Measurements from ENCODE around the gene LATS2.

The LATS2 gene

DNA sequence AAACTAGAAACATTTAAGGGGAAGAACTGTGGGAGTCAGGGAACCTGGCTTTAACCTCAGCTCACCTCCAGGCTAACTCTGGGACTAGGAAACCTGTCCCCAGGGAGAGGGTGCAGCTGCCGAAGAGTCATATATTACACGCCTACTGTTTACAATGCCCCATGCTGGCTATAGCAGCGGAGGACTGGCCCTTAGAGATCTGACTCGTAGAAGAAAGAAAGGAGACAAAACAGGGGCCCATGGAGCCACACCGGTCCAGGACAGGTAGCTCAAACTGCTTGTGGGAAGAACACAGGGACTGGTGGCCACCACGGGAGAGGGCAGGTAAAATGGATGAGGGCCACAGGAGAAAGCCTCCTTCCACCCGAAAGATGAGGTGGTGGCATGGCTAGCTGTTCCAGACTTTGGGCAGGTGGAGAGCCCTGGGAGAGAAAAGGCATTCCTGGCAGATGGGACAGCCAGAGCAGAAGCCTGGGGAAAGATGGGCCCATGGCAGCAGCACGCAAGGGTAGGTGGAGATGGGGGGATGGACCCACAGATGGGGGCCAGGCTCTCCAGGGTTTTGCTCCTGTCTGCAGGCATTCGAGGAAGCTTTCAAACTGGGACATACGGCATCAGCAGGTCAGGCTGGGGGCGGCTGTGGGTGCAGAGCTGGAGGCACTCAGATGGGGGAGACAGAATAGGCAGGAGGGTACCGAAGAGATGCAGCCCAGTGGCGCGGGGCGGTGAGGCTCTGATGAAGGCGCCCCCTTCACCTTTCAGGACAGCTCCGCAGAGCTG, 69.5 kb downstream of the LATS2 start:
- Mint-ChIP-seq H3K27me3 (peaks cover 24% of the 10 kb centered on the region), H3K4me3 (no peak overlapping the region), H3K9me3 (no peaks in the 10 kb centered on the region), H3K36me3 (no peaks in the 10 kb centered on the region), H3K27ac (no peak overlapping the region), H3K4me1 (peaks cover 2% of the 10 kb centered on the region)
- no peak for DNase-seq
- CTCF ChIA-PET = no interaction called here

- H3K27ac Mint-ChIP-seq = no peak overlapping the region
Observed at GRCh38 chr13:20990910-20991525, 70.4 kb downstream of the LATS2 start.

GRCh38 chr13:20989656-20990321, 71.6 kb downstream of the LATS2 start:
- H3K27me3 Mint-ChIP-seq = peaks cover 18% of the 10 kb centered on the region
- H3K36me3 Mint-ChIP-seq = no peaks in the 10 kb centered on the region
- H3K9me3 Mint-ChIP-seq = no peaks in the 10 kb centered on the region
- CTCF ChIA-PET = no interaction called here
- no peak for DNase-seq
- peaks cover 2% of the 10 kb centered on the region for H3K4me1 Mint-ChIP-seq
- H3K27ac Mint-ChIP-seq = no peak overlapping the region
- H3K4me3 Mint-ChIP-seq = no peak overlapping the region

More at GRCh38 chr13:20990910-20991525, 70.4 kb downstream of the LATS2 start:
- H3K4me1 Mint-ChIP-seq = peaks cover 2% of the 10 kb centered on the region
- H3K36me3 Mint-ChIP-seq = no peaks in the 10 kb centered on the region
- CTCF ChIA-PET = no interaction called here
- H3K4me3 Mint-ChIP-seq = no peak overlapping the region
- DNase-seq = no peak
- peaks cover 19% of the 10 kb centered on the region for H3K27me3 Mint-ChIP-seq
- H3K9me3 Mint-ChIP-seq = no peaks in the 10 kb centered on the region

DNA sequence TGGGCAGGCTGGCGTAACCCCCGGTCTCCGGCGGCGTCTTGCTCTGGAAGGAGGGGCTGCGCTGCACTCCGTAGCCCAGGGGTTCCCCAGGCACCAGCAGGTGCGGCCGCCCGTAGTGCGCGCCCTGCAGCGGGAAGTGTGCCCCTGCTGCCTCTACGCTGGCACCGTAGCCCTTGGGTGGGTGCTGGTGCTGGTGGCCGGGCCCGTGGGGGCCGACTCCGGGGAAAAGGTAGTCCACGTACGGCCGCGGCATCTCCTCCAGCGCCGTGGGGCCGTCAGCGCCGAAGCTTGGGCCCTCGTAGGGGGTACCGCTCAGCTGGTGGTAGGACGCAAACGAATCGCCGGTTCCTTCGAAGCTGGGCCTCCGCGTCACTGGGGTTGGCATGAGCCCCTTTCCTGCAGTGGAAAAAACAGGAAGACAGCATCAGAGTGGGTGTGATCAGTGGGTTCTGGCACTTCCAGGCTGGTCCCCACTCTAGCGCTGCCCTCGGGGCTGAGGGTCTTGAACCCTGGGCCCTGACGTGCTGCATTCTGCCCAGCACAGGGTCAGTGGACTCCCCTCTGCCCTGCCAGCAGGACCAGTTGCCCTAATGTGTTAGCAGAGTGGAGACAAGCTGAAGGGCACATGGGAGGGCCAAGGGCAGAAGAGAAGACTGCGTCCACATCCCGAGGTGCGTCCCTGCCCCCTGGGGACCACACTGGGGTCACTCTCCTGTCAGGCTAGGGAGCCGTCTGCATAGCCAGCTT, 72.3 kb downstream of the LATS2 start:
- peaks cover 2% of the 10 kb centered on the region for H3K4me1 Mint-ChIP-seq
- no peak for DNase-seq
- no peak overlapping the region for H3K27ac Mint-ChIP-seq
- H3K36me3 Mint-ChIP-seq = no peaks in the 10 kb centered on the region
- CTCF ChIA-PET = no interaction called here
- no peaks in the 10 kb centered on the region for H3K9me3 Mint-ChIP-seq
- no peak overlapping the region for H3K4me3 Mint-ChIP-seq
- peaks cover 13% of the 10 kb centered on the region for H3K27me3 Mint-ChIP-seq

GRCh38 chr13:20988033-20988908, 73.1 kb downstream of the LATS2 start:
- Mint-ChIP-seq H3K36me3 (no peaks in the 10 kb centered on the region), H3K27ac (no peak overlapping the region), H3K9me3 (no peaks in the 10 kb centered on the region), H3K27me3 (peaks cover 9% of the 10 kb centered on the region), H3K4me3 (no peak overlapping the region), H3K4me1 (peaks cover 1% of the 10 kb centered on the region)
- CTCF ChIA-PET = no interaction called here
- DNase-seq = no peak

GRCh38 chr13:20987599-20987998, 73.8 kb downstream of the LATS2 start:
- Mint-ChIP-seq H3K4me1 (no peaks in the 10 kb centered on the region), H3K9me3 (no peaks in the 10 kb centered on the region), H3K4me3 (no peak overlapping the region), H3K27me3 (peaks cover 8% of the 10 kb centered on the region), H3K27ac (no peak overlapping the region), H3K36me3 (no peaks in the 10 kb centered on the region)
- DNase-seq = no peak
- CTCF ChIA-PET = no interaction called here

GRCh38 chr13:20984879-20985278, 76.5 kb downstream of the LATS2 start:
- CTCF ChIA-PET = no interaction called here
- Mint-ChIP-seq H3K9me3 (no peaks in the 10 kb centered on the region), H3K4me1 (no peaks in the 10 kb centered on the region), H3K27me3 (no peaks in the 10 kb centered on the region), H3K4me3 (no peak overlapping the region), H3K36me3 (no peaks in the 10 kb centered on the region), H3K27ac (no peak overlapping the region)
- DNase-seq = no peak

DNA sequence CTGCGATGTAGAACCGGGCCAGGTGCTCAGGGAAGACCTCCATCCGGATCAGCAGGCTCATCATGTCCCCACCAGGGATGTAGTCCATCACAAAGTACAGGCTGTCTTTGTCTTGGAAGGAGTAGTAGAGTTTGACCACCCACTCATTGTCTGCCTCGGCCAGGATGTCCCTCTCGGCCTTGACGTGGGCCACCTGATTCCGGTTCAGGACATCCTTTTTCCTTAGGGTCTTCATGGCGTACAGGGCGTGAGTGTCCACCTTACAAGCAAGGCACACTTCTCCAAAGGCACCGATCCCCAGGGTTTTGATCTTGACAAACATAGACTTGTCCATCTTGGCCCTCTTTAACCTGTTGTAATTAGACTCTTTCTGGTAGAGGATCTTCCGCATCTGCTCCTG, 78.0 kb downstream of the LATS2 start:
- Mint-ChIP-seq H3K36me3 (no peaks in the 10 kb centered on the region), H3K4me1 (no peaks in the 10 kb centered on the region), H3K9me3 (no peaks in the 10 kb centered on the region), H3K27me3 (no peaks in the 10 kb centered on the region), H3K27ac (no peak overlapping the region), H3K4me3 (no peak overlapping the region)
- no peak for DNase-seq
- CTCF ChIA-PET = no interaction called here

- Mint-ChIP-seq H3K4me1 (no peaks in the 10 kb centered on the region), H3K36me3 (no peaks in the 10 kb centered on the region), H3K27me3 (no peaks in the 10 kb centered on the region), H3K27ac (no peak overlapping the region), H3K4me3 (no peak overlapping the region), H3K9me3 (no peaks in the 10 kb centered on the region)
- CTCF ChIA-PET = no interaction called here
- no peak for DNase-seq
Observed at GRCh38 chr13:20981370-20982095, 79.9 kb downstream of the LATS2 start.

GRCh38 chr13:20980899-20981298, 80.5 kb downstream of the LATS2 start:
- H3K4me3 Mint-ChIP-seq = no peak overlapping the region
- CTCF ChIA-PET = no interaction called here

DNA sequence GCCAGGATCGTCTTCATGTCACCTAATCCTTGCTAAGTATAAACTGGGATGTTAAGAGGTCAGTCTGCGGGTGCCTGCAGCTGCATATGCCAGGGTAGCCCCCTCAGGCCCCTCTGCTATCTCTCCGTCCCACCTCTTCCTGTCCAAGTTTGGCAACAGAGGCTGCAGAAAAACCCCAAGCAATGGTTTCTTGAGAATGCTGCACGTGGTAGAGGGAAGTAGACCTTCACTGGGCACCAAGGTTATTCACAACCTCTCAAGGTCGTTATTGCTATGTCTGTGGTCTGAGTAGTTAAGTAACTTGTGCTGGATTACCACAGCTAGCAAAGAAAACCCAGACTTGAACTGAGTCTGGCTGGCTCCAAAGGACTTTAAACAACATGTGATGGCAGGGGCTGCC, 81.0 kb downstream of the LATS2 start:
- CTCF ChIA-PET = no interaction called here
- Mint-ChIP-seq H3K27me3 (no peaks in the 10 kb centered on the region), H3K36me3 (no peaks in the 10 kb centered on the region), H3K9me3 (no peaks in the 10 kb centered on the region), H3K4me1 (no peaks in the 10 kb centered on the region), H3K27ac (no peak overlapping the region), H3K4me3 (no peak overlapping the region)
- DNase-seq = no peak

More at GRCh38 chr13:20980899-20981298, 80.5 kb downstream of the LATS2 start:
- Mint-ChIP-seq H3K27ac (no peak overlapping the region), H3K4me1 (no peaks in the 10 kb centered on the region), H3K9me3 (no peaks in the 10 kb centered on the region), H3K36me3 (no peaks in the 10 kb centered on the region), H3K27me3 (no peaks in the 10 kb centered on the region)
- DNase-seq = no peak

DNA sequence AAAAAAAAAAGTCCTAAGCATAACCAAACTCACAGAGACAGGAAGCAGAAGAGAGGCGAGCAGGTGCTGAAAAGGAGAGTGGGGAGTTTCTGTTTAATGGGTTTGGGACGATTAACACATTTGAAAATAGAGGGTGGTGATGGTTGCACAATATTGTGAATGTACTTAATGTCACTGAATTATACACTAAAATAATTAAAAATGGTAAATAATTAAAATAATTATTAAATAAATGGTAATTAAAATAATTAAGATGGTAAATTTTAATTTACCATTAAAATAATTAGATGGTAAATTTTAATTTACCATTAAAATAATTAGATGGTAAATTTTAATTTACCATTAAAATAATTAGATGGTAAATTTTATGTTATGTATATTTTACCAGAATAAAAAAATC, 84.0 kb downstream of the LATS2 start:
- Mint-ChIP-seq H3K27me3 (no peaks in the 10 kb centered on the region), H3K9me3 (no peaks in the 10 kb centered on the region), H3K36me3 (no peaks in the 10 kb centered on the region), H3K4me1 (no peaks in the 10 kb centered on the region), H3K27ac (no peak overlapping the region), H3K4me3 (no peak overlapping the region)
- DNase-seq = no peak
- CTCF ChIA-PET = no interaction called here

DNA sequence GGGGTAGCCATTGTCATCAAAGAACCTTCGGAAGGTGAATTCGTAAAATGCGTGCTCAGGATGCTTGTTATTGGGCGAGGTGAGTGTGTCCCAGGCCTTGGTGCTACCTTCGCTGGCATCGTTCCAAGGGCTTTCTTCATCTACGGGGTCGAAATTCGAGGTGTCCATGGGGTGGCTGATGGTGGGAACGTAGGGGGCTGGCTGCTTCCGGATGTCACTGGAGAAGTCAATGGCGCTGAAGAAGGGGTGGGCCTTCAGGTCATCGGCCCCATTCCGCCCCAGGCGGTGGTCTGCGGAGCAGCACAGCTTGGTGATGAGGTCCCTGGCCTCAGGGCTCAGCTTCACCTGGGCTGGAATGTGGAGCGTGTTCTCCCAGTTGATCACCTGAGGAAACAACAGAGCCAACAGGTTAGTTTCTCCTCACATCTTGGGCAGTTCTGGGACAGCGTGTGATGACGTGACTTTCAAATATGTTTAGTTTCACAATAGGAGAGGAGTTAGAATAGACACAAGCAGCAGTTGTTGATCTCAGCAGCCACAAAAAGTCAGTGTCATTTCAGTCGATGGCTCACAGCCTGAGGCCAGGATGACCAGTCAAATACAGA, 86.3 kb downstream of the LATS2 start:
- H3K27me3 Mint-ChIP-seq = no peaks in the 10 kb centered on the region
- H3K4me1 Mint-ChIP-seq = no peaks in the 10 kb centered on the region
- CTCF ChIA-PET = no interaction called here
- H3K36me3 Mint-ChIP-seq = no peaks in the 10 kb centered on the region
- no peak for DNase-seq
- H3K4me3 Mint-ChIP-seq = no peak overlapping the region
- no peak overlapping the region for H3K27ac Mint-ChIP-seq
- no peaks in the 10 kb centered on the region for H3K9me3 Mint-ChIP-seq

All from activated naive CD4-positive, alpha-beta T cell treated with anti-CD3 and anti-CD28 coated beads, Interleukin-2, amount 10 ng/mL, durations not matched to agents 7 days and 5 days (primary cell).